Measurements from ENCODE around the gene HLA-DOA.

The HLA-DOA gene

DNA sequence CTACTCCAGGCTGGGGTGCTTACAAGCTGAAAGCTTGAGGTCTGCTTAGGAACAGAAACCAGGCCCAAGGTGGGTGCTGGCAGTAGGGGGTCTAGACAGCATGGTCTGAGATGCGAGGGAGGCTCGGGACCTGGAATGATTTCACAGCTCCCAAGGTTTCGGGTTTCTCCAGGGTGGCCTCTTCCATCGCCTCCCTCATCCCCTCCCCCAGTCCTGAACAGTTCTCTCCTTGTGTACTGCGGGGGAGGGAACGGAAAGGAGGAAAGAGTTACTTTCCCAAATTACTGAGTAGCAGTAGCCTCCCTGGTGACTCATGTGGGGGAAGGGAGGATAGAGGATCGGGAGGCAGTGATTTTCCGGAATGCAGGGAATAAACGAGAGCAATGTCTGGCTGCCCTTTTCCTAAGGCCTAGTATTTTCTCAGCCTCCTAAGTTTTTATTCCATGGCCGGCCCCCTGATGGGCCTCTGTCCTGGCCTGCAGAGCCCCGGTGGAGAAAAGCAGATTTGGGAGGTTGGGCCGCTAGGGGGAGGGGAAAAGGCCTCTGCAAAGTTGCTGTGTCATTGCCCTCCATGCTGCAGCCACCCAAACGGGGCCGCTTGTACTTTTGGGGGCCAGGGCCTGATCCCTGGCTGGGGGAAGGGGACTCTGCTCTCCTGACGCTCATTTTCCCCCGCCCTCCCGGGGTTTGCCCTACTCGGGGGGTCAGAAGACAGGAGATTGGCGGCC lies 39.5 kb downstream of the HLA-DOA start (continued):
- TF ChIP-seq ZNF600 (tag by site-specific recombination; IDR thresholded peaks at IDR 0.05) (peak; percentile 96), ZIC2 (tag by site-specific recombination; IDR thresholded peaks at IDR 0.05) (peak; percentile 62), ZNF184 (tag by site-specific recombination; IDR thresholded peaks at IDR 0.05) (0 out of 2 replicates have a peak, but pooled peaks have one; percentile 3), ZBTB48 (tag by site-specific recombination; IDR thresholded peaks at IDR 0.05) (peak; percentile 89; the same call in 1 of the 2 replicates), SP7 (tag by site-specific recombination; IDR thresholded peaks at IDR 0.05) (peak; percentile 99), ZNF416 (tag by site-specific recombination; IDR thresholded peaks at IDR 0.05) (no peak), ZNF16 (tag by site-specific recombination; IDR thresholded peaks at IDR 0.05; ENCODE audit: low read depth) (peak; percentile 26; the same call in 1 of the 2 replicates), ZNF10 (tag by site-specific recombination; IDR thresholded peaks at IDR 0.05) (peak; percentile 19; the same call in 1 of the 2 replicates), SETDB1 (IDR thresholded peaks at IDR 0.05; ENCODE audit: insufficient read length, low read length) (no peak), ZNF629 (tag by site-specific recombination; IDR thresholded peaks at IDR 0.05) (peak; percentile 87), MYNN (tag by site-specific recombination; IDR thresholded peaks at IDR 0.05; ENCODE audit: borderline replicate concordance) (0 out of 2 replicates have a peak, but pooled peaks have one; percentile 34), ZSCAN23 (tag by site-specific recombination; IDR thresholded peaks at IDR 0.05) (peak; percentile 57; the same call in 1 of the 2 replicates), ZNF843 (tag by site-specific recombination; IDR thresholded peaks at IDR 0.05) (0 out of 2 replicates have a peak, but pooled peaks have one; percentile 63), ZNF146 (tag by site-specific recombination; IDR thresholded peaks at IDR 0.05) (no peak; the same call in 1 of the 2 replicates), OVOL3 (tag by site-specific recombination; IDR thresholded peaks at IDR 0.05) (0 out of 2 replicates have a peak, but pooled peaks have one; percentile 29), ZBTB20 (tag by site-specific recombination; IDR thresholded peaks at IDR 0.05) (peak; percentile 73), ZNF2 (tag by site-specific recombination; IDR thresholded peaks at IDR 0.05) (peak; percentile 77; the same call in 1 of the 2 replicates), ZNF654 (tag by site-specific recombination; IDR thresholded peaks at IDR 0.05; ENCODE audit: low read depth) (peak; percentile 5; the same call in 1 of the 2 replicates), ZFP37 (tag by site-specific recombination; IDR thresholded peaks at IDR 0.05) (0 out of 2 replicates have a peak, but pooled peaks have one; percentile 43), KLF10 (tag by site-specific recombination; IDR thresholded peaks at IDR 0.05) (peak; percentile 83), ZNF354C (tag by site-specific recombination; IDR thresholded peaks at IDR 0.05; ENCODE audit: borderline replicate concordance, low read depth) (no peak), ZFP3 (tag by site-specific recombination; IDR thresholded peaks at IDR 0.05; ENCODE audit: low read depth) (no peak), ZFP41 (tag by site-specific recombination; IDR thresholded peaks at IDR 0.05; ENCODE audit: borderline replicate concordance) (no peak)
- TF ChIP-seq, protein P1, sequence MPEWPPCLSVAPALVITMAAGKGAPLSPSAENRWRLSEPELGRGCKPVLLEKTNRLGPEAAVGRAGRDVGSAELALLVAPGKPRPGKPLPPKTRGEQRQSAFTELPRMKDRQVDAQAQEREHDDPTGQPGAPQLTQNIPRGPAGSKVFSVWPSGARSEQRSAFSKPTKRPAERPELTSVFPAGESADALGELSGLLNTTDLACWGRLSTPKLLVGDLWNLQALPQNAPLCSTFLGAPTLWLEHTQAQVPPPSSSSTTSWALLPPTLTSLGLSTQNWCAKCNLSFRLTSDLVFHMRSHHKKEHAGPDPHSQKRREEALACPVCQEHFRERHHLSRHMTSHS (tag by site-specific recombination; IDR thresholded peaks at IDR 0.05), result no peak
- TF ChIP-seq, protein P2, sequence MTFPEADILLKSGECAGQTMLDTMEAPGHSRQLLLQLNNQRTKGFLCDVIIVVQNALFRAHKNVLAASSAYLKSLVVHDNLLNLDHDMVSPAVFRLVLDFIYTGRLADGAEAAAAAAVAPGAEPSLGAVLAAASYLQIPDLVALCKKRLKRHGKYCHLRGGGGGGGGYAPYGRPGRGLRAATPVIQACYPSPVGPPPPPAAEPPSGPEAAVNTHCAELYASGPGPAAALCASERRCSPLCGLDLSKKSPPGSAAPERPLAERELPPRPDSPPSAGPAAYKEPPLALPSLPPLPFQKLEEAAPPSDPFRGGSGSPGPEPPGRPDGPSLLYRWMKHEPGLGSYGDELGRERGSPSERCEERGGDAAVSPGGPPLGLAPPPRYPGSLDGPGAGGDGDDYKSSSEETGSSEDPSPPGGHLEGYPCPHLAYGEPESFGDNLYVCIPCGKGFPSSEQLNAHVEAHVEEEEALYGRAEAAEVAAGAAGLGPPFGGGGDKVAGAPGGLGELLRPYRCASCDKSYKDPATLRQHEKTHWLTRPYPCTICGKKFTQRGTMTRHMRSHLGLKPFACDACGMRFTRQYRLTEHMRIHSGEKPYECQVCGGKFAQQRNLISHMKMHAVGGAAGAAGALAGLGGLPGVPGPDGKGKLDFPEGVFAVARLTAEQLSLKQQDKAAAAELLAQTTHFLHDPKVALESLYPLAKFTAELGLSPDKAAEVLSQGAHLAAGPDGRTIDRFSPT (tag by site-specific recombination; IDR thresholded peaks at IDR 0.05), result peak; percentile 74; the same call in 1 of the 2 replicates
- TF ChIP-seq, protein P3, sequence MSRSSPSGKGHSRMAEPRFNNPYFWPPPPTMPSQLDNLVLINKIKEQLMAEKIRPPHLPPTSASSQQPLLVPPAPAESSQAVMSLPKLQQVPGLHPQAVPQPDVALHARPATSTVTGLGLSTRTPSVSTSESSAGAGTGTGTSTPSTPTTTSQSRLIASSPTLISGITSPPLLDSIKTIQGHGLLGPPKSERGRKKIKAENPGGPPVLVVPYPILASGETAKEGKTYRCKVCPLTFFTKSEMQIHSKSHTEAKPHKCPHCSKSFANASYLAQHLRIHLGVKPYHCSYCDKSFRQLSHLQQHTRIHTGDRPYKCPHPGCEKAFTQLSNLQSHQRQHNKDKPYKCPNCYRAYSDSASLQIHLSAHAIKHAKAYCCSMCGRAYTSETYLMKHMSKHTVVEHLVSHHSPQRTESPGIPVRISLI (tag by site-specific recombination; IDR thresholded peaks at IDR 0.05), result no peak
- TF ChIP-seq, protein P4, sequence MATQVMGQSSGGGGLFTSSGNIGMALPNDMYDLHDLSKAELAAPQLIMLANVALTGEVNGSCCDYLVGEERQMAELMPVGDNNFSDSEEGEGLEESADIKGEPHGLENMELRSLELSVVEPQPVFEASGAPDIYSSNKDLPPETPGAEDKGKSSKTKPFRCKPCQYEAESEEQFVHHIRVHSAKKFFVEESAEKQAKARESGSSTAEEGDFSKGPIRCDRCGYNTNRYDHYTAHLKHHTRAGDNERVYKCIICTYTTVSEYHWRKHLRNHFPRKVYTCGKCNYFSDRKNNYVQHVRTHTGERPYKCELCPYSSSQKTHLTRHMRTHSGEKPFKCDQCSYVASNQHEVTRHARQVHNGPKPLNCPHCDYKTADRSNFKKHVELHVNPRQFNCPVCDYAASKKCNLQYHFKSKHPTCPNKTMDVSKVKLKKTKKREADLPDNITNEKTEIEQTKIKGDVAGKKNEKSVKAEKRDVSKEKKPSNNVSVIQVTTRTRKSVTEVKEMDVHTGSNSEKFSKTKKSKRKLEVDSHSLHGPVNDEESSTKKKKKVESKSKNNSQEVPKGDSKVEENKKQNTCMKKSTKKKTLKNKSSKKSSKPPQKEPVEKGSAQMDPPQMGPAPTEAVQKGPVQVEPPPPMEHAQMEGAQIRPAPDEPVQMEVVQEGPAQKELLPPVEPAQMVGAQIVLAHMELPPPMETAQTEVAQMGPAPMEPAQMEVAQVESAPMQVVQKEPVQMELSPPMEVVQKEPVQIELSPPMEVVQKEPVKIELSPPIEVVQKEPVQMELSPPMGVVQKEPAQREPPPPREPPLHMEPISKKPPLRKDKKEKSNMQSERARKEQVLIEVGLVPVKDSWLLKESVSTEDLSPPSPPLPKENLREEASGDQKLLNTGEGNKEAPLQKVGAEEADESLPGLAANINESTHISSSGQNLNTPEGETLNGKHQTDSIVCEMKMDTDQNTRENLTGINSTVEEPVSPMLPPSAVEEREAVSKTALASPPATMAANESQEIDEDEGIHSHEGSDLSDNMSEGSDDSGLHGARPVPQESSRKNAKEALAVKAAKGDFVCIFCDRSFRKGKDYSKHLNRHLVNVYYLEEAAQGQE (tag by site-specific recombination; IDR thresholded peaks at IDR 0.05), result no peak
- TF ChIP-seq, protein P5, sequence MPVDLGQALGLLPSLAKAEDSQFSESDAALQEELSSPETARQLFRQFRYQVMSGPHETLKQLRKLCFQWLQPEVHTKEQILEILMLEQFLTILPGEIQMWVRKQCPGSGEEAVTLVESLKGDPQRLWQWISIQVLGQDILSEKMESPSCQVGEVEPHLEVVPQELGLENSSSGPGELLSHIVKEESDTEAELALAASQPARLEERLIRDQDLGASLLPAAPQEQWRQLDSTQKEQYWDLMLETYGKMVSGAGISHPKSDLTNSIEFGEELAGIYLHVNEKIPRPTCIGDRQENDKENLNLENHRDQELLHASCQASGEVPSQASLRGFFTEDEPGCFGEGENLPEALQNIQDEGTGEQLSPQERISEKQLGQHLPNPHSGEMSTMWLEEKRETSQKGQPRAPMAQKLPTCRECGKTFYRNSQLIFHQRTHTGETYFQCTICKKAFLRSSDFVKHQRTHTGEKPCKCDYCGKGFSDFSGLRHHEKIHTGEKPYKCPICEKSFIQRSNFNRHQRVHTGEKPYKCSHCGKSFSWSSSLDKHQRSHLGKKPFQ (tag by site-specific recombination; IDR thresholded peaks at IDR 0.05), result peak; percentile 53; the same call in 1 of the 2 replicates
- TF ChIP-seq, protein P6, sequence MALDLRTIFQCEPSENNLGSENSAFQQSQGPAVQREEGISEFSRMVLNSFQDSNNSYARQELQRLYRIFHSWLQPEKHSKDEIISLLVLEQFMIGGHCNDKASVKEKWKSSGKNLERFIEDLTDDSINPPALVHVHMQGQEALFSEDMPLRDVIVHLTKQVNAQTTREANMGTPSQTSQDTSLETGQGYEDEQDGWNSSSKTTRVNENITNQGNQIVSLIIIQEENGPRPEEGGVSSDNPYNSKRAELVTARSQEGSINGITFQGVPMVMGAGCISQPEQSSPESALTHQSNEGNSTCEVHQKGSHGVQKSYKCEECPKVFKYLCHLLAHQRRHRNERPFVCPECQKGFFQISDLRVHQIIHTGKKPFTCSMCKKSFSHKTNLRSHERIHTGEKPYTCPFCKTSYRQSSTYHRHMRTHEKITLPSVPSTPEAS (tag by site-specific recombination; IDR thresholded peaks at IDR 0.05), result no peak
